Glomerular visceral epithelial cell (primary cell): ENCODE data around the gene PTPRJ.

ENCODE experiments used
- DNase-seq: peaks from one replicate; pipeline ENCODE4 v3.0.0-alpha.2; 2016; ENCODE audit errors: extremely low spot score

Gene PTPRJ

GRCh38 chr11:47997063-47998053 lies 17.0 kb downstream of the PTPRJ start:
- no peak for DNase-seq

- DNase-seq = no peak
Measured at GRCh38 chr11:47998345-47998732, 18.0 kb downstream of the PTPRJ start.

- peak; percentile 80 for DNase-seq
Measured at GRCh38 chr11:47998733-47999359, 18.5 kb downstream of the PTPRJ start.

DNA sequence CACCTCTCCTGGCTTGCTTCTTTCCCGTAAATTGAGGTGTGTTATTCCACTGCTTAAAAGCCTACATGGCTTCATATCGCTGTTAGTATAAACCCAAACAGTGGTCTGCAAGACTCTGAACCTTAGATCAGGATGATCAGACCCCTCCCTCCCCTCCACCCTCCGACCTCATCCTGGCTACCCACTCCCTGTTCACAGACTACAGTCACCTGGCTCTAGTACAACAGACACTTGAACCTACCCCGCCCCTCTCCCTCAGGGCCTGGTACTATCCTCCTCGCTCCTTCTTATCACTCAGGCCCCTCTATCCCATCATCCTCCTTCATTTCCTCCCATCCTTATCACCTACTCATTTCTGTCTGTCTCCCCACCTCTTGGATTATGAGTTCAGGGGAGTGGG lies 20.1 kb downstream of the PTPRJ start:
- no peak for DNase-seq

GRCh38 chr11:48001438-48002021 lies 21.2 kb downstream of the PTPRJ start:
- DNase-seq = peak; percentile 80

- no peak for DNase-seq
Measured at GRCh38 chr11:48002561-48002960, 22.2 kb downstream of the PTPRJ start.

GRCh38 chr11:48003926-48004325 lies 23.6 kb downstream of the PTPRJ start:
- no peak for DNase-seq

GRCh38 chr11:48004456-48004855 lies 24.1 kb downstream of the PTPRJ start:
- DNase-seq = no peak

- no peak for DNase-seq
Measured at GRCh38 chr11:48005136-48005535, 24.8 kb downstream of the PTPRJ start.

- DNase-seq = no peak
Measured at GRCh38 chr11:48005831-48006270, 25.5 kb downstream of the PTPRJ start.

DNA sequence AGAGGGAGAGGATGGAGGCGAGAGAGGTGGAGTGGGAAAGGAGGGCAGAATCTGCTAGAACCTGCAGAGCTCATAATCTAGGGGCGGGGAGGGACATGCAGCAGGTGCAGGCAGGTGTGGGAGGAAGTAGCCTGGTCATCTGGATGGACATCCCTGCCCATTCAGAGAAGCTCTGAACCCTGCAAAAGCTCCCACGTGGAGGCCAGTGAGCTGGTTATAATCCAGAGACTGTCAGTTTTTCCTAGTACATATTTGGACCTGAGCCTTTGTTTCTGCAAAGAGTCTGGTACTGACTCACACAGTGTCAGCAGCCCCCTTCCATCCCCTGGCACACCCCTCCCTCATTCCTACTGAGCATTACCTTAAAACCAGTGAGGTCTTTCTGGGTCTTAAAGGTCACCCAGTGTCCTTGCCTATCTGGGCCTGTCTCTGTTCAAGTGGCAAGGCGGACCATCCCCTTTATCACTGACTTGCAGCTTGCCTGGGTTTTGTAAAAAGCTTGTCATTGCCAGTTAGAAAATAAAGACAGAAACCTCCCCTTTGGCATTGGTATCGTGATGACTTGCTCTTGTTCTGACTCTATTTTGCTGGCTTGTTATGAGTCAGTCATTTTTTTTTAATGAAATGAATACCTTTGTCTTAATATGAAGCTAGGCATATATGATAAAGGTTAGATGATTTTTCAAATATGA lies 26.1 kb downstream of the PTPRJ start:
- DNase-seq = peak; percentile 33

DNA sequence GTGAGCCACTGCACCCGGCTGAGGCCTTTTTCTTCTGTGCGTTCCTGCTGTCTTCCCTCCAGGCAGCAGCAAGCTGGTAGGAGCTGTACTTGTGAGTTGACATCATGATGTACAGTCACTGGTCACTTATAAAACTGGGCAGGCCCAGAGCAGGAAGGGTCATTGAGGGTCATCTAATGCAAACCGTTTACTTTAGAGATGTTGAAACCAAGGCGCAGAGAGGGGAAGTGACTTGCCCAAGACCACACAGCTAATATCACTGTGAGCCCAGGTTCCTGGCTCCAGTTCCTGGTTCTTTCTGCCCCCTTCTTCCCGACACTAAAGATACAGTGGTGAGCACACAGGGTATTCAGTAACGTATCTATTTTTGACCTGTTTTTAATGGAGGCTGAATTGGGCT lies 27.3 kb downstream of the PTPRJ start:
- DNase-seq = no peak

DNA sequence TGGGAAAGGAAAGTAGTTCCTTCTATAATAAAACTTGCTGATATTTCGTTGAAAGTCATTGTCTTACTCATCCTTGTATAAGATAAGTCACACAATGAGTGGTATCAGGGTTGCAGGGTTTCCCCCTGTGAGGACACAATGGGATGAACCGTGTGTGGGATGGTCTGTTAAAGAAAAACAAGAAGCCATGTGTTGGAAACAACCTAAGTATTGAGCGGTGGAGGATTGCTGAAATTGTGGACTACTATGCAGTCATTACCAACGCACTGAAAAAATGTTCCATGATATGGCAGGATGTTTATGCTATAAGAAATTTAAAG lies 28.6 kb downstream of the PTPRJ start:
- DNase-seq = no peak

DNA sequence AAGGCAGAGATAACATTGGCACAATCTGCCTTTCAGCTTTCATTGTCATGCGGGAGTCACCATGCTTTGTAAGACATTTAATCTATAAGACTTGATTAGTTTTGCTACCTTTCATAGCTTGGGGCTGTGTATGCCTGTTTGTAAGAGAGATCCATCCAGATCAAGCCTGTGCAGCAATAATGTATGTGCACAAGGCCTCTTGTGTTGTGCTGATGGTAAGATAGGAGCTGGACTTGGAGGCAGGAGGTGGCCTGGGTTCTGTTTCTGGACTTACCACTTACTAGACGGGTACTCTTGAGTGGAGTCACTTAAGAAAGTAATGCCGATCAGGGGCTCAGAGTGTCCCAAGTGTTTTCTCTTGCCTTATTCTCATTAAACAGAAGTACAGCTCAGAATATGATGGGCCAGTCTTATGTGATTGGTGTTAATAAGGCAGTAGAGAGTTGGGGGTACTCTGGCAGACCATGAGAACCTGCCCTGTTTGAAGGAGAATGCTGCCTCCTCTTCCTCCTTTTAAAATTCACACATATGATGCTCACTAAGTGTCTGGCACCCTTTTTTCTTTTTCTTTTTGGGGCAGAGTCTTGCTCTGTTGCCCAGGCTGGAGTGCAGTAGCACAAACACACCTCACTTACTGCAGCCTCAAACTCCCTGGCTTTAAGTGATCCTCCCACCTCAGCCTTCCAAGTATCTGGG lies 30.9 kb downstream of the PTPRJ start:
- no peak for DNase-seq

- DNase-seq = no peak
Measured at GRCh38 chr11:48011798-48012391, 31.5 kb downstream of the PTPRJ start.

DNA sequence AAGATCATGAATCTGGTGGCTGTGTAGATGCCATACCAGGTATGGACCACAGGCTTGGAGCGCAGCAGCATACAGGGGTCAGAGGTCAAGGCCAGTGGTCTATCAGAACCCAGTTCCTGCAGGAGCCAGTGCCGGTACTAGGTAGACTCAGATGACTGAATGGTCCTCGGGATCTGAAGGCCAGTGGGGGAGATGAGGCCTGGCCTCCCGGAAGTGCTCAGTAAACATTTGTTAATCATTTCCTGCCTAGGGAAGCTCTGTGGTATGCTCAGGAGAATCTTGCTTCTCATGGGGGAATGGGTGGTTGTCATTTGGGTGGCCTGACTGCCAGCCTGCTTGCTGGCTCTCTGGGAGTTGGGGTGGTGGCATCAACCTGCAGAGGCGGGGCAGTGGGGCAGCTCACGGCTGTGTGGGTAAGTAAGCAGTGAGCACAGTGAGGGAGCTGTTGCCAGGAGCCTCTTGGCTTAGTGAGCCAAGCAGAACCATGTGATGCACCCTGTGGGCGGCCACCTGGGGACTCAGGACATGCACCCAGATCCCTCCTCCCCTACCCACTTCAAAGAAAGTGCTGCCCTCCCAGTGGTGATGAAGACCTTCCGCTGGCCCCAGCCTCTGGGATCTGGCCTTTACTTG lies 33.0 kb downstream of the PTPRJ start:
- DNase-seq = peak; percentile 82

DNA sequence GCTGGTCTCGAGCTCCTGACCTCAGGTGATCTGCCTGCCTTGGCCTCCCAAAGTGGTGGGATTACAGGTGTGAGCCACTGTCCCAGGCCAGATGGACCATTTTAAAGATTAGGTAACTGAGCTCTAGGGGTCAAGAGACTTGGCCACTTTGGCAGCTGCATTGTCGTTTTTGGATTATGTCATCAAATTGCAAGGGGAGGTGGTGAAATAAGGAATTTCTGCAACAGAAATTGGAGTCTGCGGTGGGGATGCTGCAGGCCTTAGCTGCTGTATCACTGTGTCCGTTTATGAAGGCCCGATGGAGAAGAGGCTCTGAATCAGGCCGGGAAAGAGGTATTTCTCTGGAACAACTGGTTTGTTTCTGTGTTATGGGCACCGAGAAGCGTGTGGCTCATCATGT lies 34.6 kb downstream of the PTPRJ start:
- DNase-seq = no peak

DNA sequence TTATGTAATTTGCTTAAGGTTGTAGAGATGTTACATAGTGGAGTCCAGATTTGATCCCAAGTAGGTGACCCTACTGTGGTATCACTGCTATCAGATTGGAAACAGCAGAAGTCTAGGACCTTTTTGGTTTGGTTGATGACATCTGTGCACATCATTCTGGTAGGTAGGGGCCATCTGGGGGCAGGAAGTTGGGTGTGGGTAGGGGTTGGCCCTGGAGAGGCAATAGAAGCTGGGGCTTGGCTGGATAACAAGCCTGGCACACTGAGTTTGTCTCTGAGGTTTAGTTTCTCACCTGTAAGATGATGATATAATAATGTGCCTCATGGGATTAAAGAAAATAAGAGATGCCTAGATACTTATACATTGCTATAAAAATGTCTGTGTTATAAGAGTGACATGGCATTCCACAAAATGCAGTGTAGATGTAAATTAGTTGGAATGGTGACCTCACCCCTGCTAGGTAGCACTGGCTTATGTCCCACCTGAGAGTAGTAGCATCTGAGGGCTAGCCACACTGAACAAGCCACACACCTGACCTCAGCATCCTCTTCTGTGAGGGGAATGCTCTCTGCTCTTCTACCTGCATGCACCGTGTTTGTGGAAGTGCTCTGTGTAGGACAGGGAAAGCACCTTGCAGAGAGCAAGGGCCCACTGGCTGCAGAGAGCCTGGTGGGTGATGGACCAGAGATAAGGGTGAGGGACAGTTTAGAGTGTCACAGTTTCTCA lies 36.9 kb downstream of the PTPRJ start:
- no peak for DNase-seq

GRCh38 chr11:48017831-48018527 lies 37.6 kb downstream of the PTPRJ start:
- no peak for DNase-seq
